K562 (cell line): ENCODE data around the gene ZBTB8A. TPM values are rescaled to one million over a fixed set of nuclear protein-coding genes. Genes with fewer than 3 reads are reported as not detected.

Experiments
- HES1 ChIP-seq: fragments of 450-650 bp; IDR thresholded peaks from 2 replicates; pipeline ENCODE4 v1.6.1; 2016; ENCODE audit warnings: low read depth, mild to moderate bottlenecking, moderate library complexity
- HINFP ChIP-seq: fragments of 450-650 bp; conservative IDR thresholded peaks from 2 replicates; pipeline ENCODE4 v1.6.1; 2016; ENCODE audit warnings: missing genetic modification characterization, low read depth, mild to moderate bottlenecking, control low read depth, missing compliant biosample characterization
- IFI16 ChIP-seq: fragments of 250-450 bp; sonication (Bioruptor Pico); IDR thresholded peaks from 2 replicates; pipeline ENCODE4 v2.1.2; 2022; ENCODE audit warnings: mild to moderate bottlenecking, inconsistent platforms
- LCOR ChIP-seq: sonication (generic); formaldehyde crosslinking; IDR thresholded peaks from 2 replicates; pipeline ENCODE4 v1.8.0; 2022; ENCODE audit warnings: mild to moderate bottlenecking, missing genetic modification reagents
- MTA3 ChIP-seq: fragments of 450-650 bp; formaldehyde crosslinking; IDR thresholded peaks from 2 replicates; pipeline ENCODE4 v1.6.1; 2017; ENCODE audit warnings: mild to moderate bottlenecking, borderline replicate concordance
- NR2C1 ChIP-seq, 2 experiments: fragments of 450-650 bp; IDR thresholded peaks; 2 replicates each; pipeline ENCODE4 v1.6.1; 2017; ENCODE audit warnings: mild to moderate bottlenecking in 2 of 2, antibody characterized with exemption in 1 of 2, inconsistent platforms in 1 of 2, missing compliant biosample characterization in 1 of 2, missing genetic modification characterization in 1 of 2
- PCBP1 ChIP-seq: fragments of 200-400 bp; formaldehyde crosslinking; IDR thresholded peaks from 2 replicates; pipeline ENCODE4 v1.6.1; 2018; ENCODE audit warnings: mild to moderate bottlenecking, low read depth, low read length; ENCODE audit not compliant: poor library complexity, severe bottlenecking
- PHB ChIP-seq: fragments of 250-450 bp; sonication (Bioruptor Pico); IDR thresholded peaks from 2 replicates; pipeline ENCODE4 v1.5.0; 2021
- PRDM10 ChIP-seq: fragments of 450-650 bp; IDR thresholded peaks from 2 replicates; pipeline ENCODE4 v1.6.1; 2018; ENCODE audit not compliant: partially characterized antibody
- SMAD4 ChIP-seq: fragments of 250-450 bp; sonication (Bioruptor Pico); conservative IDR thresholded peaks from 2 replicates; pipeline ENCODE4 v1.8.0; 2021; ENCODE audit warnings: inconsistent platforms, mild to moderate bottlenecking, moderate library complexity
- ZFP30 ChIP-seq: fragments of 250-450 bp; sonication (Bioruptor Pico); IDR thresholded peaks from 2 replicates; pipeline ENCODE4 v1.8.0; 2022; ENCODE audit warnings: moderate library complexity, mild to moderate bottlenecking, inconsistent platforms, borderline replicate concordance
- polyA plus RNA-seq, 8 experiments: library from polyadenylated mRNA; depleted of rRNA in 4 of 8; stranded (reverse) in 5 of 8; unstranded in 3 of 8; fragments of >200 nt; fragmentation: Nextera tagmentation in 2 of 8; fragmentation: Illumina TruSeq in 1 of 8; extraction: Ambion mirVana in 2 of 8; extraction: Trizol in 1 of 8; gene quantifications; 2 replicates each; pipeline versions ENCODE4 v1.2.1 to v1.2.3, GENCODE V29; 2011 to 2014; ENCODE audit warnings: inconsistent platforms in 1 of 8, missing spikeins in 1 of 8
- total RNA-seq, 7 experiments: library from RNA; depleted of rRNA in 6 of 7; stranded (reverse); fragments of >200 nt in 6 of 7; fragmentation: Illumina TruSeq in 2 of 7; extraction: Trizol in 2 of 7; gene quantifications; 2 replicates each; pipeline versions ENCODE4 v1.2.1 to v1.2.3, GENCODE V29; 2011 to 2021; ENCODE audit warnings: low replicate concordance in 1 of 7
- TF ChIP-seq, protein P1 (sequence below): fragments of 250-450 bp; sonication (Bioruptor Pico); IDR thresholded peaks from 2 replicates; pipeline ENCODE4 v1.4.0; 2020; ENCODE audit warnings: mild to moderate bottlenecking, moderate library complexity
- TF ChIP-seq, protein P2 (sequence below): fragments of 250-450 bp; sonication (Bioruptor Pico); IDR thresholded peaks from 2 replicates; pipeline ENCODE4 v1.8.0; 2022; ENCODE audit warnings: moderate library complexity, mild to moderate bottlenecking, inconsistent platforms
- TF ChIP-seq, protein P3 (sequence below): fragments of 450-650 bp; formaldehyde crosslinking; conservative IDR thresholded peaks from 2 replicates; pipeline ENCODE4 v1.4.0; 2022; ENCODE audit warnings: mild to moderate bottlenecking, missing genetic modification characterization
- TF ChIP-seq, protein P4 (sequence below): fragments of 450-650 bp; IDR thresholded peaks from 2 replicates; pipeline ENCODE4 v1.6.1; 2016; ENCODE audit warnings: antibody characterized with exemption

The ZBTB8A gene
- total and polyA plus RNA-seq, 9 of the 15 experiments (the other 6 are each of a cell fraction or from before 2014, with no cell fraction given), result 0.01 to 0.64 (median 0.09) TPM

DNA sequence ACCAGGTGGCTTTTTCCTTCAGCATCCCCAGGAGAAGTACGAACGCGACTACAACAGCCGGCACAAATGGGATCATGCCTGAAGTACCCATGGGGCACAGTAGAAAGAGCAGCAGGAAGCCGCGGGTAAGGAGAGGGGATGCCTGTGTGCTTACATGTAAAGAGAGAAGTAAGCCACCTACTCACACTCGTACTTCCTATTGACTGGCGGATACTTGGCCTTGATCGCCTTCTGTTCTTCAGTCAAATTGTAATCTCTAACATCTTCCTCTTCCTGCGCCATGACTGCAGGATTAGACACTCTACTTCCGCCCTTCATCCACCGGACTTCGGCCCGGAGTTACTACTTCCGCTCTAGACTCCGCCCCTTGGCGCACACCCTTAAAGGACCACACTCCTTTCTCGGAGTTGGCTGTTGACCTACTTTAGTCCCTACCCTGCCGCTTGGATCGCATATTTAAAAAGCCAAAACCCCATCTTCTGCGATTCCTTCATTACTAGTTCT is 111.1 kb downstream of the ZBTB8A start, which contains the start of gene ZBTB8OS (continued):
- TF ChIP-seq, protein P1, sequence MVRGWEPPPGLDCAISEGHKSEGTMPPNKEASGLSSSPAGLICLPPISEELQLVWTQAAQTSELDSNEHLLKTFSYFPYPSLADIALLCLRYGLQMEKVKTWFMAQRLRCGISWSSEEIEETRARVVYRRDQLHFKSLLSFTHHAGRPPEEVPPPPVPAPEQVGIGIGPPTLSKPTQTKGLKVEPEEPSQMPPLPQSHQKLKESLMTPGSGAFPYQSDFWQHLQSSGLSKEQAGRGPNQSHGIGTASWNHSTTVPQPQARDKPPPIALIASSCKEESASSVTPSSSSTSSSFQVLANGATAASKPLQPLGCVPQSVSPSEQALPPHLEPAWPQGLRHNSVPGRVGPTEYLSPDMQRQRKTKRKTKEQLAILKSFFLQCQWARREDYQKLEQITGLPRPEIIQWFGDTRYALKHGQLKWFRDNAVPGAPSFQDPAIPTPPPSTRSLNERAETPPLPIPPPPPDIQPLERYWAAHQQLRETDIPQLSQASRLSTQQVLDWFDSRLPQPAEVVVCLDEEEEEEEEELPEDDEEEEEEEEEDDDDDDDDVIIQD, result no peak
- TF ChIP-seq MTA3 (0 out of 2 replicates have a peak, but pooled peaks have one; percentile 11), PHB (CRISPR knock-in tag) (no peak), ZFP30 (CRISPR knock-in tag) (no peak), HINFP (no peak), NR2C1 (IDR thresholded peaks at IDR 0.05) (peak; percentile 84), NR2C1 (tag; IDR thresholded peaks at IDR 0.05) (no peak), PCBP1 (no peak), PRDM10 (peak; percentile 4), HES1 (no peak), LCOR (no peak), IFI16 (no peak), SMAD4 (CRISPR knock-in tag) (no peak)
- TF ChIP-seq, protein P2, sequence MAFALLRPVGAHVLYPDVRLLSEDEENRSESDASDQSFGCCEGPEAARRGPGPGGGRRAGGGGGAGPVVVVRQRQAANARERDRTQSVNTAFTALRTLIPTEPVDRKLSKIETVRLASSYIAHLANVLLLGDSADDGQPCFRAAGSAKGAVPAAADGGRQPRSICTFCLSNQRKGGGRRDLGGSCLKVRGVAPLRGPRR (CRISPR knock-in tag), result no peak
- TF ChIP-seq, protein P3, sequence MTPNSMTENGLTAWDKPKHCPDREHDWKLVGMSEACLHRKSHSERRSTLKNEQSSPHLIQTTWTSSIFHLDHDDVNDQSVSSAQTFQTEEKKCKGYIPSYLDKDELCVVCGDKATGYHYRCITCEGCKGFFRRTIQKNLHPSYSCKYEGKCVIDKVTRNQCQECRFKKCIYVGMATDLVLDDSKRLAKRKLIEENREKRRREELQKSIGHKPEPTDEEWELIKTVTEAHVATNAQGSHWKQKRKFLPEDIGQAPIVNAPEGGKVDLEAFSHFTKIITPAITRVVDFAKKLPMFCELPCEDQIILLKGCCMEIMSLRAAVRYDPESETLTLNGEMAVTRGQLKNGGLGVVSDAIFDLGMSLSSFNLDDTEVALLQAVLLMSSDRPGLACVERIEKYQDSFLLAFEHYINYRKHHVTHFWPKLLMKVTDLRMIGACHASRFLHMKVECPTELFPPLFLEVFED (CRISPR knock-in tag), result no peak
- TF ChIP-seq, protein P4, sequence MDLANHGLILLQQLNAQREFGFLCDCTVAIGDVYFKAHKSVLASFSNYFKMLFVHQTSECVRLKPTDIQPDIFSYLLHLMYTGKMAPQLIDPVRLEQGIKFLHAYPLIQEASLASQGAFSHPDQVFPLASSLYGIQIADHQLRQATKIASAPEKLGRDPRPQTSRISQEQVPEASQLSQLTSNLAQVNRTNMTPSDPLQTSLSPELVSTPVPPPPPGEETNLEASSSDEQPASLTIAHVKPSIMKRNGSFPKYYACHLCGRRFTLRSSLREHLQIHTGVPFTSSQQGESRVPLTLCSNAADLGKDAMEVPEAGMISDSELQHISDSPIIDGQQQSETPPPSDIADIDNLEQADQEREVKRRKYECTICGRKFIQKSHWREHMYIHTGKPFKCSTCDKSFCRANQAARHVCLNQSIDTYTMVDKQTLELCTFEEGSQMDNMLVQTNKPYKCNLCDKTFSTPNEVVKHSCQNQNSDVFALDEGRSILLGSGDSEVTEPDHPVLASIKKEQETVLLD, result no peak
